SU-DHL-6 (cell line): Measurements from ENCODE around the gene ATXN7L1.

Experiments
- H2AFZ ChIP-seq: fragments of 200-600 bp; sonication (generic); 2 replicates; pipeline ENCODE4 v1.6.1; 2014; ENCODE audit warnings: low read depth, mild to moderate bottlenecking, moderate library complexity, mixed read lengths, antibody characterized with exemption, low read length; ENCODE audit not compliant: severe bottlenecking
- H3F3A ChIP-seq: fragments of 200-600 bp; shearing (Covaris generic); 2 replicates; pipeline ENCODE4 v1.6.0; 2016; ENCODE audit warnings: antibody characterized with exemption, mild to moderate bottlenecking; ENCODE audit not compliant: insufficient read depth
- H3K27ac ChIP-seq: fragments of 200-600 bp; sonication (generic); 2 replicates; pipeline ENCODE4 v1.5.1; 2016; ENCODE audit warnings: low read depth, mild to moderate bottlenecking, low read length, moderate library complexity, mixed read lengths
- H3K27me3 ChIP-seq: fragments of 200-600 bp; sonication (generic), shearing (Covaris generic); 2 replicates; pipeline ENCODE4 v1.6.0; 2014; ENCODE audit warnings: mild to moderate bottlenecking, low read length
- H3K36me3 ChIP-seq: fragments of 200-600 bp; sonication (generic); 2 replicates; pipeline ENCODE4 v1.6.1; 2014; ENCODE audit warnings: mild to moderate bottlenecking, low read length, mixed read lengths
- H3K4me2 ChIP-seq: fragments of 300-600, 200-600 bp; shearing (Covaris generic), sonication (generic); 2 replicates; pipeline ENCODE4 v1.6.0; 2014; ENCODE audit warnings: low read length, low read depth, mild to moderate bottlenecking; ENCODE audit not compliant: poor library complexity, severe bottlenecking
- H3K4me3 ChIP-seq: fragments of 200-600 bp; sonication (generic); 2 replicates; pipeline ENCODE4 v1.5.1; 2014; ENCODE audit warnings: antibody characterized with exemption, low read length, mild to moderate bottlenecking, mixed read lengths; ENCODE audit not compliant: insufficient read depth, poor library complexity, severe bottlenecking
- H3K79me2 ChIP-seq: fragments of 200-600 bp; sonication (generic); 2 replicates; pipeline ENCODE4 v1.6.1; 2014; ENCODE audit warnings: mild to moderate bottlenecking, low read length, moderate library complexity; ENCODE audit not compliant: insufficient read depth
- H3K9ac ChIP-seq: fragments of 200-600 bp; sonication (generic); 2 replicates; pipeline ENCODE4 v1.7.0; 2014; ENCODE audit warnings: mild to moderate bottlenecking, low read length
- H3K9me2 ChIP-seq: fragments of 200-600 bp; sonication (generic); replicated peaks from 2 replicates; pipeline ENCODE4 v1.6.1; 2014; ENCODE audit warnings: low read length; ENCODE audit not compliant: insufficient read depth
- H3K9me3 ChIP-seq: fragments of 200-600 bp; sonication (generic); 2 replicates; pipeline ENCODE4 v1.6.1; 2014; ENCODE audit warnings: low read length, mixed read lengths; ENCODE audit not compliant: insufficient read depth
- H4K20me1 ChIP-seq: fragments of 200-600 bp; sonication (generic); 2 replicates; pipeline ENCODE4 v1.6.1; 2014; ENCODE audit warnings: low read depth, mild to moderate bottlenecking, antibody characterized with exemption, low read length, moderate library complexity, mixed read lengths
- EZH2phosphoT487 ChIP-seq: fragments of 200-600 bp; sonication (generic), shearing (Covaris generic); conservative IDR thresholded peaks from 2 replicates; pipeline ENCODE4 v1.6.1; 2018; ENCODE audit warnings: mild to moderate bottlenecking, antibody characterized with exemption, low read length, moderate library complexity, mixed read lengths
- TF ChIP-seq, protein P1 (sequence below): fragments of 200-600 bp; sonication (generic); IDR thresholded peaks from one replicate; pipeline ENCODE4 v1.5.1; 2017; ENCODE audit warnings: antibody characterized with exemption, mild to moderate bottlenecking, low read length, moderate library complexity; ENCODE audit not compliant: insufficient read depth, poor library complexity, severe bottlenecking

The ATXN7L1 gene

GRCh38 chr7:105787793-105788192 lies 88.6 kb downstream of the ATXN7L1 start:
- Histone ChIP-seq H3K4me3 (no peak overlapping the region), H3K79me2 (no peaks in the 10 kb centered on the region), H3K36me3 (no peaks in the 10 kb centered on the region), H3F3A (no peaks in the 10 kb centered on the region), H3K9me2 (no peaks in the 10 kb centered on the region), H4K20me1 (no peaks in the 10 kb centered on the region), H3K9ac (no peak overlapping the region), H3K27me3 (no peaks in the 10 kb centered on the region), H3K9me3 (no peaks in the 10 kb centered on the region), H3K4me2 (no peak overlapping the region), H3K27ac (no peak overlapping the region), H2AFZ (no peak overlapping the region)
- TF ChIP-seq, protein P1, sequence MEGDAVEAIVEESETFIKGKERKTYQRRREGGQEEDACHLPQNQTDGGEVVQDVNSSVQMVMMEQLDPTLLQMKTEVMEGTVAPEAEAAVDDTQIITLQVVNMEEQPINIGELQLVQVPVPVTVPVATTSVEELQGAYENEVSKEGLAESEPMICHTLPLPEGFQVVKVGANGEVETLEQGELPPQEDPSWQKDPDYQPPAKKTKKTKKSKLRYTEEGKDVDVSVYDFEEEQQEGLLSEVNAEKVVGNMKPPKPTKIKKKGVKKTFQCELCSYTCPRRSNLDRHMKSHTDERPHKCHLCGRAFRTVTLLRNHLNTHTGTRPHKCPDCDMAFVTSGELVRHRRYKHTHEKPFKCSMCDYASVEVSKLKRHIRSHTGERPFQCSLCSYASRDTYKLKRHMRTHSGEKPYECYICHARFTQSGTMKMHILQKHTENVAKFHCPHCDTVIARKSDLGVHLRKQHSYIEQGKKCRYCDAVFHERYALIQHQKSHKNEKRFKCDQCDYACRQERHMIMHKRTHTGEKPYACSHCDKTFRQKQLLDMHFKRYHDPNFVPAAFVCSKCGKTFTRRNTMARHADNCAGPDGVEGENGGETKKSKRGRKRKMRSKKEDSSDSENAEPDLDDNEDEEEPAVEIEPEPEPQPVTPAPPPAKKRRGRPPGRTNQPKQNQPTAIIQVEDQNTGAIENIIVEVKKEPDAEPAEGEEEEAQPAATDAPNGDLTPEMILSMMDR = no peak
- no peak for TF ChIP-seq EZH2phosphoT487

GRCh38 chr7:105786520-105787470 lies 89.6 kb downstream of the ATXN7L1 start:
- no peaks in the 10 kb centered on the region for H3K9me2 ChIP-seq
- no peak overlapping the region for H3K4me2 ChIP-seq
- no peaks in the 10 kb centered on the region for H3F3A ChIP-seq
- H2AFZ ChIP-seq = no peak overlapping the region
- no peaks in the 10 kb centered on the region for H3K9me3 ChIP-seq
- TF ChIP-seq EZH2phosphoT487 = no peak
- TF ChIP-seq, protein P1 = no peak
- H3K4me3 ChIP-seq = no peak overlapping the region
- no peaks in the 10 kb centered on the region for H3K27me3 ChIP-seq
- H3K36me3 ChIP-seq = no peaks in the 10 kb centered on the region
- no peaks in the 10 kb centered on the region for H3K79me2 ChIP-seq
- no peaks in the 10 kb centered on the region for H4K20me1 ChIP-seq
- H3K27ac ChIP-seq = no peak overlapping the region
- H3K9ac ChIP-seq = no peak overlapping the region

- Histone ChIP-seq H3K9me3 (no peaks in the 10 kb centered on the region), H2AFZ (no peak overlapping the region), H3K36me3 (no peaks in the 10 kb centered on the region), H4K20me1 (no peaks in the 10 kb centered on the region), H3K27ac (no peak overlapping the region), H3K4me3 (no peak overlapping the region), H3K27me3 (no peaks in the 10 kb centered on the region), H3K9me2 (no peaks in the 10 kb centered on the region), H3K4me2 (no peak overlapping the region), H3F3A (no peaks in the 10 kb centered on the region), H3K9ac (no peak overlapping the region), H3K79me2 (no peaks in the 10 kb centered on the region)
- TF ChIP-seq, protein P1 = no peak
- no peak for TF ChIP-seq EZH2phosphoT487
Measured at GRCh38 chr7:105782391-105783042, 93.9 kb downstream of the ATXN7L1 start.
